ENCODE measurements around the gene FTCD. TPM values are rescaled to one million over a fixed set of nuclear protein-coding genes. Genes with fewer than 3 reads are reported as not detected.

Gene FTCD
- total RNA-seq, 1 experiment from 2014 or later = 6.7 TPM

DNA sequence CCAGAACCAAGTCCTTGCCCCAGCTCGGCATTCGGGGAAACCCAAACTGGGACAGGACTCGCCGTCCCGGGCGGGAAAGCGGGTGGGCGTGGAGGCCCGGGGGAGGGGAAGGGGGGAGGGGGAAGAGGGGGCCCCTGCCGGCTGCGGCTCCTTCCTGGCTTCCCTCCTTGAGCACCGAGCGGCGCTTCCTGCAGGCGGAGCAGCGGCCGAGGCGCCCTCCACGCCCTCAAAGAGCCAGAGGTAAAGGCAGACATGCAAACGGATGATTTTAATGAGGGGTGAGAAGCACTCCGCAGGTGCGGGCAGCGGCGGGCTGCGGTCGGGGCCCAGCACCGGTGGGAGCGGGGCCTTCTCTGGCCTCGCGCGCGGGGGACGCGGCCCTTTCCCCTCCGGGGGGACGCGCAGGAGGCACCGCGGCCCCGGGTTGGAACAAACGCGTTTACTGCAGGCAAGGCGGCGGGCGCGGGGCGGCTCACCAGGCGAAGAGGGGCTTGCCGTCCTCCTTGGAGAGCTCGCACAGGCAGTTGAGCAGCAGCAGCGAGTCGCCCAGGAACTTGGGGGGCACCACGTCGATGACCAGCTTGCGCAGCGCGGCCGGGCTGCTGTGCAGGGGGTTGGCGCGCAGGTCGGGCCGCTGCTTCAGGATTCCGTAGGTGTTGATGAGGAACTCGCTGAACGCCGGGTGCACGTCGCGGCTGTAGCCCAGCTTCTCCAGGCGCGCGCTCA, 5.7 kb upstream of the FTCD start:
- Mint-ChIP-seq H3K27me3 (ENCODE audit: low read depth) (no peaks in the 10 kb centered on the region), H3K36me3 (ENCODE audit: insufficient read depth in 1 of 3, low read depth in 3 of 3) (peaks cover 31 to 41% (median 34%) of the 10 kb centered on the region in 3 experiments), H3K4me1 (no peaks in the 10 kb centered on the region), H3K9me3 (peaks cover 15 to 32% of the 10 kb centered on the region in 2 experiments), H3K27ac (no peak overlapping the region), H3K4me3 (no peak overlapping the region)
- Histone ChIP-seq H3K23me2 (ENCODE audit: insufficient read length, low read depth, low read length, poor library complexity, severe bottlenecking) (no peaks in the 10 kb centered on the region), H3K56ac (ENCODE audit: insufficient read length, low read depth, low read length) (no peak overlapping the region), H2BK15ac (ENCODE audit: low read depth, low read length) (no peak overlapping the region), H3K14ac (ENCODE audit: insufficient read depth, low read length) (no peak overlapping the region), H3K79me2 (ENCODE audit: insufficient read depth, low read length) (no peaks in the 10 kb centered on the region), H4K5ac (ENCODE audit: insufficient read length, low read depth, low read length) (no peak overlapping the region), H2BK120ac (ENCODE audit: low read depth, low read length, poor library complexity, severe bottlenecking) (no peak overlapping the region), H3K27me3 (ENCODE audit: insufficient read depth, low read length) (no peaks in the 10 kb centered on the region), H3K18ac (ENCODE audit: insufficient read length, low read depth, low read length) (no peak overlapping the region), H4K91ac (ENCODE audit: insufficient read length, low read depth, low read length) (no peak overlapping the region), H3T11ph (ENCODE audit: low read length) (no peak overlapping the region), H3K79me1 (ENCODE audit: insufficient read depth, low read depth, low read length, poor library complexity, severe bottlenecking) (no peaks in the 10 kb centered on the region), H4K20me1 (ENCODE audit: control insufficient read depth, insufficient read depth, insufficient read length) (no peaks in the 10 kb centered on the region), H2AFZ (ENCODE audit: low read length) (no peak overlapping the region), H2AK5ac (ENCODE audit: insufficient read length, low read length) (no peak overlapping the region), H2BK12ac (ENCODE audit: insufficient read length, low read depth, low read length) (no peak overlapping the region), H2BK5ac (ENCODE audit: insufficient read length, low read length) (no peak overlapping the region), H3K27ac (ENCODE audit: insufficient read length, low read depth, low read length) (no peak overlapping the region), H3K4me2 (ENCODE audit: insufficient read depth, insufficient read length, low read length) (no peak overlapping the region), H3K4me1 (ENCODE audit: insufficient read depth, low read length) (no peaks in the 10 kb centered on the region), H3K9ac (ENCODE audit: extremely low read depth, insufficient read length, low read length) (no peak overlapping the region), H3K9me3 (ENCODE audit: control insufficient read depth, low read depth, low read length) (no peaks in the 10 kb centered on the region), H3K4ac (ENCODE audit: low read depth, low read length) (no peak overlapping the region), H4K8ac (replicated peaks; ENCODE audit: insufficient read length, low read depth, low read length) (no peak overlapping the region), H2BK20ac (ENCODE audit: low read depth, low read length, poor library complexity, severe bottlenecking) (no peak overlapping the region), H3K23ac (ENCODE audit: insufficient read length, low read depth, low read length) (no peak overlapping the region)
- peak; percentile 27 for DNase-seq
- no peak for TF ChIP-seq CTCF (conservative IDR thresholded peaks at IDR 0.05)
- WGBS (ENCODE audit: extremely low coverage, insufficient read length, low lambda C conversion rate) = no CpG with 5 or more reads among the region's 72 CpGs
